ENCODE measurements around the gene MBD5.
"Not testable (repeated sequence)": the region's sequence is repeated elsewhere in the genome, so short reads cannot be mapped to it uniquely, and the experiment has no call there.

Gene MBD5

DNA sequence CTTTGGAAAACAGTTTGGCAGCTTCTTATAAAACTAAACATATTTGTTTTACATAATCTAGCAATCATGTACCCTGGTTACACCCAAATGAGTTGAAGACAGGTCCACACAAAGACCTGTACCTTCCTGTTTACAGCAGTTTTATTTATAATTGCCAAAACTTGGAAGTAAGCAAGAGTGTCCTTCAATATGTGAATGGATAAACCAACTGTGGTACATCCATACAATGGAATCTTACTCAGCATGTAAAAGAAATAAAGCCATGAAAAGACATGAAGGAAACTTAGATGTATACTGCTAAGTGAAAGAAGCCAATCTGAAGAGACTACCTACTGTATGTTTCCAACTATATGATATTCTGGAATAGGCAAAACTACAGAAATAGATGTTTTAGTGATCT lies 24.1 kb upstream of the MBD5 start:
- TF ChIP-seq ZFX (IDR thresholded peaks at IDR 0.05): no peak
- TF ChIP-seq, protein P1, sequence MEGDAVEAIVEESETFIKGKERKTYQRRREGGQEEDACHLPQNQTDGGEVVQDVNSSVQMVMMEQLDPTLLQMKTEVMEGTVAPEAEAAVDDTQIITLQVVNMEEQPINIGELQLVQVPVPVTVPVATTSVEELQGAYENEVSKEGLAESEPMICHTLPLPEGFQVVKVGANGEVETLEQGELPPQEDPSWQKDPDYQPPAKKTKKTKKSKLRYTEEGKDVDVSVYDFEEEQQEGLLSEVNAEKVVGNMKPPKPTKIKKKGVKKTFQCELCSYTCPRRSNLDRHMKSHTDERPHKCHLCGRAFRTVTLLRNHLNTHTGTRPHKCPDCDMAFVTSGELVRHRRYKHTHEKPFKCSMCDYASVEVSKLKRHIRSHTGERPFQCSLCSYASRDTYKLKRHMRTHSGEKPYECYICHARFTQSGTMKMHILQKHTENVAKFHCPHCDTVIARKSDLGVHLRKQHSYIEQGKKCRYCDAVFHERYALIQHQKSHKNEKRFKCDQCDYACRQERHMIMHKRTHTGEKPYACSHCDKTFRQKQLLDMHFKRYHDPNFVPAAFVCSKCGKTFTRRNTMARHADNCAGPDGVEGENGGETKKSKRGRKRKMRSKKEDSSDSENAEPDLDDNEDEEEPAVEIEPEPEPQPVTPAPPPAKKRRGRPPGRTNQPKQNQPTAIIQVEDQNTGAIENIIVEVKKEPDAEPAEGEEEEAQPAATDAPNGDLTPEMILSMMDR (conservative IDR thresholded peaks at IDR 0.05): no peak

DNA sequence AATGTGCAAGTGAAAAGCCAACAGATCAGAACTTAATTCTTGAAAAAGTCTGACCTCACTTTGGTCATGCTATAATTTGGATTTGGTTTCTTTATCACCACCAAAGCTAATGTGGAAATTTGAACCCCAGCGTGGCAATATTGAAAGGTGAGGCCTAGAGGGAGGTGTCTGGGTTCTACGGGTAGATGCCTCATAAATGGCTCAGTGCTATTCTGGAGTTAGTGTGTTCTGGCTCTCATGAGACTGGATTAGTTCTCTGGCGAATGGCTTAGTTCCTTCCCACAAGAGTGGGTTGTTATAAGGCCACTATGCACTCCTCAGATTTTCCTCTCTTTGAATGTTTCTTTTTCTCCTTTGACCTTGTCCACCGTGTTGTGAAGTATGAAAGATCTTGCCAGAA lies 22.7 kb upstream of the MBD5 start:
- no peak overlapping the region for H3K27ac ChIP-seq
- TF ChIP-seq ZFX (IDR thresholded peaks at IDR 0.05): no peak
- TF ChIP-seq, protein P1 (conservative IDR thresholded peaks at IDR 0.05): no peak

More for the DNA sequence above, 24.1 kb upstream of the MBD5 start:
- no peak overlapping the region for H3K27ac ChIP-seq

DNA sequence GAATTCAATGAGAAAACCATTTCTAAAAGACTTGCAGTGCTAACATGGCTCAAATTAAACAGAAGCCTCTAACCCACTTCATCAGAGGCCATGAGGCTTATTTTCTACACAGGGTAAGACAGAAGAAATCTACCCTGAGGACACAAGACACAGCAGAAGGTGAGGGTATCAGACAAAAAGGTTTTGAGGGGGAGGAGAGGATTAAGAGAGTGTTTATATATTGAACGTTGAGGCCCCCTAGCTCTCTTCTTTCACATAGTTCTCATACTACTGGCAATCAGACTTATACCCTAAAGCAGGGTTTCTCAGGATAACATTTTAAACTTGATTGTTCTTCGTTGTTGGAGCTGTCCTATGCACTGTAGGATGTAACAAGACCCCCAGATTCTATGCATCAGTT lies 21.8 kb upstream of the MBD5 start:
- TF ChIP-seq ZFX (IDR thresholded peaks at IDR 0.05): no peak
- TF ChIP-seq, protein P1 (conservative IDR thresholded peaks at IDR 0.05): no peak
- H3K27ac ChIP-seq: no peak overlapping the region

DNA sequence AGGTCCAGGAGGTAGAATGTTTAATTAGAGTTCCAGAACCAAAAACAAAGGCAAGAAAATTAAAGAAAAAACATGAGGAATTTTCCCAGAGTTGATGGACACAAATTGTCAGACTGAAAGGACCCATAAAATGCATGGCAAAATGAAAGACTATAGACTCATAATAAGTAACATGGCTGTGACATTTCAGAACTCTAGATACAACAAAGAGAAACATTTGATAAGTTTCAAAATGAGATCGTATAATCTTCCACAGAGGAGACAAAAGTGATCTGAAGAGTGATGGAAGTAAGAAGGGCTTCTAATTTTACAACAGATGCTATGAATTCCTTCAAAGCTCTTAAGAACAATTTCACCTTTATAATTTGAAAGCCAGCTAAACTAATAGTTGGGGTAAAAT lies 20.8 kb upstream of the MBD5 start:
- no peak for TF ChIP-seq ZFX (IDR thresholded peaks at IDR 0.05)
- TF ChIP-seq, protein P1 (conservative IDR thresholded peaks at IDR 0.05): no peak
- no peak overlapping the region for H3K27ac ChIP-seq

DNA sequence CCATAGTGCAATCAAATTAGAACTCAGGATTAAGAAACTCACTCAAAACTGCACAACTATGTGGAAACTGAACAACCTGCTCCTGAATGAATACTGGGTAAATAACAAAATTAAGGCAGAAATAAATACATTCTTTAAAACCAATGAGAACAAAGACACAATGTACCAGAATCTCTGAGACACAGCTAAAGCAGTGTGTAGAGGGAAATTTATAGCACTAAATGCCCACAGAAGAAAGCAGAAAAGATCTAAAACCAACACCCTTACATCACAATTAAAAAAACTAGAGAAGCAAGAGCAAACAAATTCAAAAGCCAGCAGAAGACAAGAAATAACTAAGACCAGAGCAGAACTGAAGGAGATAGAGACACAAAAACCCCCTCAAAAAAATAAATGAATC lies 18.5 kb upstream of the MBD5 start:
- H3K27ac ChIP-seq: not testable (repeated sequence)

DNA sequence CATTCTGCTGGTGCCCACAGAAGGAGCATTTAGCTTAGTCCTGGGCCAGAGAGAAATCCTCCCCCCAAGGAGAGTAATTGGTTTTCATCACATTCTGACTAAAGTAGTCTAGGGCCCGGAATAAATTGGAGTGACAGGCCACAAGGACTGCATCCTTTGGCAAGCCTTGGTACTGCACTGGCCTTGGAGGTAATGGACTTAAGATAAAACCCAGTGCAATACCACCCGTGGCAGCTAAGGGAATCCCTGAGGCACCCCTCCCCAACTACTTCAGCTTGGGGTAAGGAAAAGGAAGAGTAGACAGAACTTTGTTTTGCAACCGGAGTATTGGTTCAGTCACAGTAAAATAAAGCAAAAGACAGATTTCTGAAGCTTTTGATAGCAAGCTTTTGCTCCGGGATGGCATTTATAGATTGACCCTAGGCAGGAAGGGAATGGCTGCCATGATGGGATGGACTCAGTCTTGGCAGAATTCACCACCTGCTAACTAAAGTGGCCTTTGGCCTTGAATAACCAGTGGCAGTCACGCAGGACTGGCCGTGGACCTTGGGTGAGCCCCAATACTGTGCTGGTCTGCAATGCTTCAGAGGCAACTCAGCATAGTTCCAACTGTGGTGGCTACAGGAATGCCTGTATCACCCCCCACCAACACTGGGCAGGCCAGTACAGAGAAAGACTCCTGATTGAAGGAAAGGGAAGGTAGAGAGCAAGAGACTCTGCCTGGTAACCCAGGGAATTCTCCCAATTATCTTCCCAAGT lies 14.5 kb upstream of the MBD5 start:
- no peak overlapping the region for H3K27ac ChIP-seq
- TF ChIP-seq, protein P1 (conservative IDR thresholded peaks at IDR 0.05): no peak
- no peak for TF ChIP-seq ZFX (IDR thresholded peaks at IDR 0.05)

DNA sequence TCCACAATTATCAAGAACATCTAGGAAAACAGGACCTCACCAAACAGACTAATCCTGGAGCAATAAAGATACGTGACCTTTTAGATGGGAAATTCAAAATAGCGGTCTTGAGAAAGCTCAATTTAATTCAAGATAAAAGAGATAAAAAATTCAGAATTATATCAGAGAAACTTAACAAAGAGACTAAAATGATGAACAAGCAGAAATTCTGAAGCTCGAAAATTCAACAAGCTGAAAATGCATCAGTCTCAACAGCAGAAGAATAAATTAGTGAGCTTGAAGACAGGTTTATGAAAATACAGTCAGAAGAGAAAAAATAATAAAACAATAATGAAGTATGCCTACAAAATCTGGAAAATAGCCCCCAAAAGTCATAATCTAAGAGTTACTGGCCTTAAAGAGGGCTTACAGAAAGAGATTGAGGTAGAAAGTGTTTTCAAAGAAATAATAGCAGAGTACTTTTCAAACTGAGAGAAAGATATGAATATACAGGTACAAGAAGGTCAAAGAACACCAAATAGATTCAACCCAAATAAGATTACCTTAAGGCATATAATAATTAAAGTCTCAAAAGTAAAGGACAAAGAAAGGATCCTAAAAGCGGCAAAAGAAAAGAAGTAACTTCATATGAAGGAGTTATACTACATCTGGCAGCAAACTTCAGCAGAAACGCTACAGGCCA lies 13.5 kb upstream of the MBD5 start:
- no peak for TF ChIP-seq ZFX (IDR thresholded peaks at IDR 0.05)
- no peak overlapping the region for H3K27ac ChIP-seq

DNA sequence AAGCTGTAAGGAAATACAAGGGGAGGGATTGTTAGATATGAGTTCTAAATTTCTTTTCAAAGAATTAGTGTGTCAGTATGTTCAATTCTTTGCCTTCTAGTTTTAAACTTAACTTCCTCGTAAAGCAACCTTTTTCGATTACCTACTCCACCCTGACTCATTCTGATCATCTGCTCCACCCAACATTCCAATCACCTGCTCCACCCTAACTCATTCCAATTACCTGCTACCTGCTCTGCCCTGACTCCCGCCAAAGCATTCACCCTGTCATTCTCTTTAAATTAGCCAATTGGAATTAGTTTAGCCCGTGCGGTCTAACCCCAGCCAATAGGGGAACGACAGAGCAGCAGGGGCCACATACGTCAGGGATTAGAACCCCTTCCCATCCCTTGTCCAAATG lies 12.5 kb upstream of the MBD5 start:
- H3K27ac ChIP-seq: not testable (repeated sequence)

DNA sequence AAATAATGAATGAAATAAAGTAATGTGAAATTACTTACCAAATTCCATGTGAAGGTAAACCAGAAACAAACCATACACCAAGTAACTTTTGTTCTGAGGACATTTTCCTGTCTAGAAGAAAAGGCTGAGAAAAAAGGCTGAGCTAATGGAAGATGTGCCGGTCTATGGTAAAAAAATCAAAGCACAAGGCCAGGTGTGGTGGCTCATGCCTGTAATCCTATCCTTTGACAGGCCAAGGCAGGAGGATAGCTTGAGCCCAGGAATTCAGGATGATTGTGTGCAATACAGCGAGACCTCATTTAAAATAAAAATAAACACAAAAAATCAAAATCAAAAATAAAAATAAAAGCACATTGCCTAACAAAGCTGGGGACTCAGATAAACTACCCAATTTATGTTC lies 7.0 kb upstream of the MBD5 start:
- no peak for TF ChIP-seq ZFX (IDR thresholded peaks at IDR 0.05)
- TF ChIP-seq, protein P1 (conservative IDR thresholded peaks at IDR 0.05): no peak
- H3K27ac ChIP-seq: no peak overlapping the region
